AG04450 (cell line): Measurements from ENCODE around the gene ICAM4. TPM values are rescaled to one million over a fixed set of nuclear protein-coding genes. Genes with fewer than 3 reads are reported as not detected.
A peak's percentile ranks its signal among the peaks of the same experiment; 100 is the strongest.

ENCODE experiments used
- CTCF ChIA-PET: fragments of 300-600, 350-600 bp; formaldehyde crosslinking; extraction: SDS; loops from one replicate; lab custom pipeline; 2022; ENCODE audit warnings: antibody characterized with exemption, inconsistent platforms; lab: Charles Lee
- POLR2A ChIA-PET: fragments of 350-600 bp; formaldehyde crosslinking; extraction: SDS; loops from one replicate; lab custom pipeline; 2021; ENCODE audit warnings: antibody characterized with exemption, inconsistent platforms; lab: Yijun Ruan, JAX
- DNase-seq: peaks from one replicate; pipeline ENCODE4 v3.0.0-alpha.2; 2011; ENCODE audit warnings: low read depth, low spot score
- H3K27ac ChIP-seq: one replicate; pipeline ENCODE4 v1.5.1; 2012; ENCODE audit warnings: low read depth, low read length, control low read depth
- H3K27me3 ChIP-seq: one replicate; pipeline ENCODE4 v1.6.0; 2012; ENCODE audit warnings: low read length; ENCODE audit not compliant: control insufficient read depth, insufficient read depth
- H3K4me3 ChIP-seq: 2 replicates; pipeline ENCODE4 v1.5.1; 2011; ENCODE audit warnings: mild to moderate bottlenecking, low read depth, low read length, control low read depth
- H3K9me3 ChIP-seq: 2 replicates; pipeline ENCODE4 v1.5.1; 2012; ENCODE audit warnings: low read length; ENCODE audit not compliant: control insufficient read depth, insufficient read depth
- CTCF ChIP-seq: IDR thresholded peaks from 2 replicates; pipeline ENCODE4 v1.5.1; 2011; ENCODE audit warnings: low read depth, low read length, control low read depth, inconsistent platforms
- polyA plus RNA-seq: library from polyadenylated mRNA; depleted of rRNA; stranded (reverse); fragments of >200 nt; gene quantifications from 2 replicates; pipeline ENCODE4 v1.2.3, GENCODE V29; 2011

ICAM4 gene
- polyA plus RNA-seq, 1 experiment = 2.5 TPM

- no peak overlapping the region for H3K27ac ChIP-seq
- peaks cover 8% of the 10 kb centered on the region for H3K27me3 ChIP-seq
- TF ChIP-seq CTCF = no peak
- H3K4me3 ChIP-seq = no peak overlapping the region
- ChIA-PET POLR2A (no interaction called here), CTCF (no interaction called here)
- no peak for DNase-seq
- peaks cover 27% of the 10 kb centered on the region for H3K9me3 ChIP-seq
Measured at GRCh38 chr19:10295305-10295846, 8.6 kb downstream of the ICAM4 start.

GRCh38 chr19:10295847-10296591, 9.3 kb downstream of the ICAM4 start:
- H3K9me3 ChIP-seq = peaks cover 27% of the 10 kb centered on the region
- CTCF ChIA-PET = no interaction called here
- peaks cover 8% of the 10 kb centered on the region for H3K27me3 ChIP-seq
- H3K4me3 ChIP-seq = no peak overlapping the region
- TF ChIP-seq CTCF = no peak
- POLR2A ChIA-PET = no interaction called here
- H3K27ac ChIP-seq = no peak overlapping the region
- DNase-seq = no peak

GRCh38 chr19:10299545-10300458, 13.0 kb downstream of the ICAM4 start:
- H3K27me3 ChIP-seq = peaks cover 5% of the 10 kb centered on the region
- TF ChIP-seq CTCF = no peak
- peaks cover 3% of the 10 kb centered on the region for H3K9me3 ChIP-seq
- POLR2A ChIA-PET = interaction anchor here (0.8 kb wide), 1 partner anchor 34 kb away, joined by 4 read pairs; no protein-coding TSS in a partner anchor
- H3K4me3 ChIP-seq = no peak overlapping the region
- CTCF ChIA-PET = no interaction called here
- no peak for DNase-seq
- no peak overlapping the region for H3K27ac ChIP-seq

GRCh38 chr19:10305139-10305806, 18.5 kb downstream of the ICAM4 start:
- no peak for DNase-seq
- ChIA-PET POLR2A (interaction anchor here (0.5 to 1.6 kb wide), 8 partner anchors 10 to 67 kb away, joined by 3 to 12 read pairs (median 4); partner anchors contain the start of genes ICAM1 and RAVER1), CTCF (interaction anchor here (0.8 to 1.3 kb wide), 5 partner anchors 10 to 99 kb away, joined by 3 to 8 read pairs (median 4); no protein-coding TSS in a partner anchor)
- no peak overlapping the region for H3K4me3 ChIP-seq
- H3K9me3 ChIP-seq = no peaks in the 10 kb centered on the region; the same call in 1 of the 2 replicates
- no peaks in the 10 kb centered on the region for H3K27me3 ChIP-seq
- H3K27ac ChIP-seq = peak overlapping the region; percentile 47
- 0 out of 2 replicates have a peak, but pooled peaks have one; percentile 12 for TF ChIP-seq CTCF
